Stimulated activated CD4-positive, alpha-beta T cell treated with anti-CD3 and anti-CD28 coated beads, Interleukin-12 subunit alpha, Interleukin-12 subunit beta, amount 100 ng/mL, for 4 hours (primary cell): ENCODE results near the gene RAB3GAP1.
"Not testable (repeated sequence)": the region's sequence is repeated elsewhere in the genome, so short reads cannot be mapped to it uniquely, and the experiment has no call there.

ENCODE experiments used
- DNase-seq: peaks from one replicate; pipeline ENCODE4 v3.0.0-alpha.2; 2020

Gene RAB3GAP1

DNA sequence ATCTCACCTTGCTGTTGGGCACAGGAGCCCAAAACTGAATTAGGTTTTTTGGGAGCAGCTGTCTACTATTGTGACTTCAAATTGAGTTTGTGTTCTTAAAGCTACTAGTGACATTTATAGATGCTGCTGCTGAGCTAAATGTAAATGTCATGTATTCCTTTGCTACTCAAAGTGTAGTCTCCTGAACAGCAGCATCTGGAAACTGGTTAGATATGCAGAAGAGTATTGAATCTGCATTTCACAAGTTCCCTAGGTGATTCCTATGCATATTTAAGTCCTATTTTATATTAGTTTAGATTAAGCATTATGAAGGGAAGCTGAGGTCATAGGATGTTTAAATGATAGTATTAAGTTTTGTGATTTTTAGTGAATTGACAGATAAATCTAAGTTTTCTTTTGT is 67.5 kb downstream of the RAB3GAP1 start:
- no peak for DNase-seq

DNA sequence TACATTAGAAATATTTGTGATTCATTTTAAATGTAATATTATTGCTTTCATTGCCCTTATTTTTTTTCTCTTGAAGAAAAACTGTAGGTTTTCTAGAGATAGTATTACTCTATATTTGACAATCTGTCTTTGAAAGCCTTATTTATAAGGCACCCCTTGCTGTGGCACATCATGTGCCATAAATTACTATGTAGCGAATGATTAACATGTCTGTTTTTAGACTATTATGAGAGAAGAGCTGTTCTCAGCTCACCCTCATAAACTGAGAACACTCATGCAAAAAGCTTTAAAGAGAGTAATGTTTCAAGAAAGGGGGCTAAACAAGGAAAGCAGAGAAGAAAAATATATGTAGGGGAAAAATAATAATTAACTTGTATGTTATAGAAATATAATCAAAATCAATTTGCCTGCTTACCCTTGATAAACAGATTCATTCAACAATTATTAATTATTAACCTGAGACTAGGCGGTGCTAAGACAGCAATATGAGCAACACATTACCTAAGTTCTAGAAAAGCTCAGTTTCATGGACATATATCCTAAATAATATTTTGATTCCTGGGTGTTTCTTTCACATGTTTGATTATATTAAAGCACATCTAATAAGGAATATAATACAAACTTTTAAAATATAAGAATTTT is 69.0 kb downstream of the RAB3GAP1 start:
- DNase-seq = no peak

DNA sequence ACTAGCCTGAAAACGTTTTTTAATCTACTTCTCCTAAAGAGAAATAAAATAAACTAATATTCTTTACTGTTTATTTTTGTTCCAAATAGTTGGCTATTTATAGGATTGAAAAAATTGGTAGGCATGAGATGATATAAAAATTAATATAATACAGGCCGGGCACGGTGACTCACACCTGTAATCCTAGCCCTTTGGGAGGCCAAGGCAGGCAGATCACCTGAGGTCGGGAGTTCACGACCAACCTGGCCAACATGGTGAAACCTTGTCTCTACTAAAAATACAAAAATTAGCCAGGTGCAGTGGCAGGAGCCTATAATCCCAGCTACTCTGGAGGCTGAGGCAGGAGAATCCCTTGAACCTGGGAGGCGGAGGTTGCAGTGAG is 69.6 kb downstream of the RAB3GAP1 start:
- DNase-seq = not testable (repeated sequence)

DNA sequence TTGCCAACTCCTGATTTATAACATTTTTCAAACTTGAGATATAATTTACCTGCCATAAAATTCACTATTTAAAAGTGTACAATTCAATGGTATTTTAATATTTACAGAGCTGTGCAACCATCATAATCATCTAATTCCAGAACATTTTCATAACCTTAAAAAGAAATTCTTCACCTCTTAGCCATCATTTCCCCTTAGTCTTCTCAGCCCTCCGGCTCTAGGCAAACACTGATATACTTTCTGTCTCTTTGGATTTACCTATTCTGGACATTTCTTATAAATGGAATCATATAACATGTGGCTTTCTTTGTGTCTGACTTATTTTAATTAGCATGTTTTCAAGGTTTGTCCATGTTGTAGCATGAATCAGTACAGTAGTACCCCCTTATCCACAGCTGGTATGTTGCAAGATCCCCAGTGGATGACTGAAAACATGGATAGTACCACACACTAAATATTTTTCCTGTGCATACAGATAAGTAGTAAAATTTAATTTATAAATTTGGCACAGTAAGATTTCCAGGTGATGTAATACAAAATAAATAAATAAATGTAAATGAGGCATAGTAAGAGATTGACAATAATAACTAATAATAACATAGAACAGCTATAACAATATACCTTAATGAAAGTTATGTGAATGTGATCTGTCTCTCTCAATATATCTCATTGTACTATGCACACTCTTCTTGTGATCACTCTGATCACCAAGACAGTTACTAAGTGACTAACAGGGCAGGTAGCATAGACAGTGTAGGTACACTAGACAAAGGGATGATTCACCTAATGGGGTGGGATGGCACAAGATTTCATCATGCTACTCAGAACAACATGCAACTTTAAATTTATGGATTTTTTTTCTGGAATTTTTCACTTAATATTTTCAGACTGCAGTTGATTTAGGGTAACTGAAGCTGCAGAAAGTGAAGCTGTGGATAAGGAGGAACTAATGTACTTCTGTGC is 73.1 kb downstream of the RAB3GAP1 start:
- no peak for DNase-seq

DNA sequence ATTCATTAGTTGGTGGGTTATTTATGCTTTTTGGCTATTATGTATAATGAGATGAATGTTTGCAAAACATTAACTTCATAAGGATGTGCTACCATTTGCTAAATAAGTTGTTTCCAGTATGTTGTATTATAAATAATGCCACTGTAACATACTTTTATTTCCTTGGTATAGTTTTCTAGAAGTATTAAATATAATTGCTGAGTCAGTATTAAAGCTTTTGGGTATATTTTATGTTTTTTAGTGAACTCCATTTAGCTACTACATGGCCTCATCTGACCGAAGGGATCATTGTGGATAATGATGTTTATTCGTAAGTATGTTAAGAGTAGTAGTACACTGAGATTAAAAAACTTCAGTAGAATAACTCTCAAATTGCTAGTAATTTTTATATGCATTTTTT is 73.8 kb downstream of the RAB3GAP1 start:
- DNase-seq = no peak

DNA sequence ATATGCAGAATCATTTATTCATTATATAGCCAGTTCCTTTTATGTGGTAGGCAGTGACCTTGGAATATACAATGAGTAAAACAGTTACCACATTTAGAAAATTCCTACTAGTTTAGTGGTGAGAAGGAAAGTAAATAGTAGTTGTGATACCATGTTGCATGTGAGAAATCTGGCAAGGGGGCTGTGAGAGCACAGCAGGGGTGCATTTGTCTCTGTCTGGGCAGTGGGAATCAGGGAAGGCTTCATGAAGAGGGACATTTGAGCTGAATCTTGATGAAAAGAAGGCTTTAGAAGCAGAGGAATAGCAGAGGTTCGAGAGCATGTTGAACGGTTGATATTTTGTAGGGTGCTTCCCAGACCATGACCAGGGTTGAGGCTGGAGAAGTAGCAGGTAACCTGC is 78.7 kb downstream of the RAB3GAP1 start:
- no peak for DNase-seq

DNA sequence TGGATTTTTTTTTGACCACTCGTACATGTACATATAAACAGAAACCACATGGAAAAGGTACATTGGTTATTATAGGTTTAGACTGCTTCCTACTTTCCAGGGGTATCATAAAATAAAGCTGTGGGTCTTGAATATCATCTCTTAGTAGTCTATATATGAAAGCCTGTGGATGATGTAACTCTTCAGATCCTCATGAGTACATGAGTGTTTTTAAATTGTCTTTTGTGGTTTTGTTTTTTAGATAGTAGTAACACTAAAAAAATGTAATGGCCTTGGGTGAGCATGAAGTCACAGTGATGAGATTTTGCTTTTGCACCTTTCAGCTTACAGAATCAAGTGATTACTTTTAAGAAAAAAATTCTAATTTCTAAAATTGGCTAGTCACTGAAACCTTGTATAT is 80.2 kb downstream of the RAB3GAP1 start:
- DNase-seq = no peak

DNA sequence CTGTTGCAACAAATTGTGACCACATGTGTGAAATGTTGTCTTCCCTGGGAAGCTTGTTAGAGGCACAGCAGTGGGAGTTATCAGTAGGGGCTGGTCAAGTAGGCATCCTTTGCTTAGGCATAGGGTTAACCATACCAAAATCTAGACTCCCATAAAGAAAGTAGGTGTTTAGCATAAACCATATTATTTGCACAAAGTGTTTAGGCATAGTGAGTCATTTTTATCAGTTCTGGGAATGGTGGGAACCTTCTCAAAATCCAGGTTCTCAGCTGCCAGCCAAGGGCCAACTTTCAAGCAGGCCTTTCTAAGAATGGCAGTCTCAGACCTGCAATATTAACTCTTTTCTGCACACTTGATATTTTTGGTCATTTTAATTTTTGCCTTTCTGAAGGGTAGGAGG is 88.5 kb downstream of the RAB3GAP1 start:
- DNase-seq = no peak

DNA sequence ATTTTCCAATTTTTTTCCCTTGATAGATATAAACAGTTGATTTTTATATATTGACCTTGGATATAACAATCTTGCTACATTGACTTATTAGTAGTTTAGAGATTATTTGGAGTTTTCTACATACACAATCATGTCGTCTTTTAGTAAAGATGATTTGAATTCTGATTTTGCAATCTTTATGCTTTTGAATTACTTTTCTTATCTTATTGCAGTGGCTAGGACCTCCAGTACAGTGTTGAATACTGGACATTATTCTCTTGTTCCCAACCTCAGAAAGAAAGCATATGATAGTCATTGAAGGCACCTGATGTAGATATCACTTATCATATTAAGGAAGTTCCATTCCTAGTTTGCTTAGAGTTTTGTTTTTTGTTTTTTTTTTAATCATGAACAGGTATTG is 90.2 kb downstream of the RAB3GAP1 start:
- no peak for DNase-seq

DNA sequence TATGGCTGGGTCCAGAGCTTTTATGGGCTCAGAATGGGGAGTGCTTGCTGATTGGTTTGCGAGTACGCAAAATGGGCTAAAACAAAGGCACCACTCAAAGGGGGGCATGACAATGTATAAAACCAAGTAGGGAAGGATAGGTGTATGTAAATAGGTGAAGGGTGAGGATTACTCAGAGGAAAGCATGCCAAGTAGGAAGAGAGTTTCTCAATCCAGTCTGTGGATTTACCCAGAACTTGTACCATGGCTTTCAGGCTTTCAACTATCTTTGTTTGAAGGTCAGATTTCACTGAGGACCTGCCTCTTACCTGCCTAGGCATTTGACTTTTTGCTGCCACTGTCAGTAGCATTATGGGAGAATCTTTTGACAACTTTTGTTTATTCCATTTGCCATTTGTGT is 92.3 kb downstream of the RAB3GAP1 start:
- DNase-seq = no peak

DNA sequence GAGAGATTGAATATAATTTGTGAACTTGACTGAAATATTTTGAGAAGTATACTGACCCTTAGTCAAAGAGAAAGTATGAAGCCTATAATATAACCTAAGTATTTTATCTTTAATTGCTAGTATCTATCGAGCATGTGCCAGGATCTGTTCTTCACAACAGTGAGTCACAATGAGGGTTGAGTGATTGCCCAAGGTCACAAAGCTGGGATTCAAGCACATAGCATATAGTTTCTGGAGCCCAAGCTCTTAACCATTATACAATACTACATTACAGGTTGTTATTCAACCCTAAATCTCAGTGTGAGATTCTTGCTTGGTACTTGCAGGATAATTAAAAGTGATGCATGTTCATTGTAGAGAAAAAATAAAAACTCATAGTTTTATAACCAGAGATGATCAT is 97.2 kb downstream of the RAB3GAP1 start:
- DNase-seq = no peak

DNA sequence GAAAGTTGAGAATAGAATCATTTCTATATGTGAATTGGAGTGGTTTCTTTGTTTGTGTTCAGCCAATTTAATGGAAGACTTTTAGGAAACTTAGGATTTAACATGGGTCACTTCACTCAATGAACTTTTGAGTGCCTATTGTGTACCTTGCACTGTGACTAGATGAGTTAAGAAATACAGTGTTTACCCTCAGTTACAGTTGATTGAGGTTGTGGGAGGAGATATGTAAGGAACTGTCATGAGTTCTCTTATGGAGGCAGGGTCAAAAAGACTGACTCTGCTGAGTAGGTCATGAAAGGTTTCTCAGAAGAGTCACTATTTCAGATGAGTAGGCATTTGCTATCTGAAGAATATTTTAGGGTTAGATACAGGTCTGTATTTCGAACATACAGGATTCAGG is 98.6 kb downstream of the RAB3GAP1 start:
- no peak for DNase-seq

DNA sequence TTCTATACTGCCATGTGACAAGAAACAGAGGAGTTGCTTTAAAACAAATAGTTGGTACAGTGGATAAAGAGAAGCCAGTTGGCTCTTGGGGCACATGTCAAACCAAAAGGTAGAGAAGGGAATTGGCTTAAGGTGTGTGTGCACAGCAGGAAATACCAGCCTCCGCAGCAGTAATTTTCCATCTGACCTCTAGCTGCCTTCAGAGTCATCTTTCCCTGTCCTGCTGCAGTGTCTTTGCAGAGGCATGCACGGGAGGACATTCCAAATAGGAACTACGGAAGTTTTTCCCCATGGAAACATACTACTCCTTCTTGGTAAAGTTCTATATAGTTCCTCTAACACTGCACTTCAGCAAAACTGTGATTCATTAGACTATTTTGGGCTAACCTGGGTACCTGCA is 99.5 kb downstream of the RAB3GAP1 start:
- DNase-seq = no peak

DNA sequence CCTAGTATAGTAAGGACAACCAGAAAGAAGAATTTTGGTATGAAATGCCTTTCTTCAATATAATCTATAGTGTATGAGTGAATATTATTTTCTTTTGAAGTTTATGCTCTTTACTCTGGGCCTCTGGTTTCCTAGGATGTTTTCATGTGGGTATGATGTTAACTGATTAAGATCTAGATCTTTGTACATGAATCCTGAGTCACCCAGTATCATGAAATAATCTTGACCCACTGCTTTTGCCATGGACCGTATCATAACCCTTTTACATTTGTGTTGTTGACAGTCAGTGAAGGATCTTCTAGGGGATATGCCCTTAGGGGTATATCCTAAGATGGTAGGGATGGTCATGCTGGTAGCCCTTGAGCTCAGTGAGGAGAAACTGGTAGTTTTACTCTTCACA is 100.3 kb downstream of the RAB3GAP1 start:
- no peak for DNase-seq

DNA sequence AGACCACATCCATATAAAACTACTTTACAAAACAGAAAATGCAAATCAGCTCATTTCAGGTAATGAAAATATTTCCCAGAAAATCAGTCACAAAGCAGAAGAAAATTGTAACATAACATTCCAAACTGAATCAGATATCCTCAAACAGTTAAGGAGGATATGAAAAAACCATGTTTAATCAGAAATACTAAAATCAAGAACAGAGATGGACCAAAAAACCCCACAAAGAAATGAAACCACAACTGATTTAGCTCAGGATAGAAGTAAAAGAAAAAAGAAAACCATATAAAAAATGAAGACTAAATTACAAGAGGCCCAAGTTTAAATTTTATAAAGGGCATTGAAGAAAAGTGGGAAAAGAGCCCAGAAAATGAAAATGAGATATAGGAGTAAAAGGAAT is 102.9 kb downstream of the RAB3GAP1 start:
- no peak for DNase-seq

DNA sequence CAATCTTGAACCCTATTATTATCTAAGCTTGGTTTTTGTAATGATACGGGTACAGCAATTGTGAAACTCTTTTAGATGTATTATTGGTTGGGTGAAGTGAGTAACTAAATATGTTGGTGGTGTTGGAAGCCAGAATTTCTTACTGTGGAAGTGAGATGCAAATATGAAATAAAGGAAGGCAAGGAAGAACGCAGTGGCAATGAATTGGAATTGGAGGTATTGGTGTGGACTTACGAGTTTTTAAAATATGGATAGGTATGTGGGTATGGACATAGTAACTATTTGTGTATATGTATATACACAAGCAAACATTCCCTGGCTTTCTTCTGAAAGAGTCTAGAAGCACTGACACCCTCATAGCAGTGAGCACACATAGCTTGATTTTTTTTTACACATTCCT is 105.8 kb downstream of the RAB3GAP1 start:
- DNase-seq = no peak

DNA sequence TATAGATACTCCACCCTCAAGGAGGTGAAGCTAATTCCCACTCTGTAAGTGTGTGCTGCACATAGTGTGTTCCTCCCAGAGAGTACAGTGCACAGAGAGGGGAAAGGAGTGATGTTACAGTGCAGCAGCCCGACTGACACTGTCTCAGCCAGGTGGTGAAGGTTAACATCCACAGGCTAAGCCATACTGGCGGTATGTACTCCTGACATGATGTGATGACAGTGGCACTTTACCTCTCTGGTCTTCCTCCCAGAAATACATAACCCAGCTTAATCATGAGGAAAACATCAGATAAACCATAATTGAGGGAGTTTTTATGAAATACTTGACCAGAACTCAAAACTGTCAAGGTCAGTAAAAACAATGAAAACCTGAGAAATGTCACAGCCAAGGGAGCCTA is 107.1 kb downstream of the RAB3GAP1 start:
- no peak for DNase-seq

DNA sequence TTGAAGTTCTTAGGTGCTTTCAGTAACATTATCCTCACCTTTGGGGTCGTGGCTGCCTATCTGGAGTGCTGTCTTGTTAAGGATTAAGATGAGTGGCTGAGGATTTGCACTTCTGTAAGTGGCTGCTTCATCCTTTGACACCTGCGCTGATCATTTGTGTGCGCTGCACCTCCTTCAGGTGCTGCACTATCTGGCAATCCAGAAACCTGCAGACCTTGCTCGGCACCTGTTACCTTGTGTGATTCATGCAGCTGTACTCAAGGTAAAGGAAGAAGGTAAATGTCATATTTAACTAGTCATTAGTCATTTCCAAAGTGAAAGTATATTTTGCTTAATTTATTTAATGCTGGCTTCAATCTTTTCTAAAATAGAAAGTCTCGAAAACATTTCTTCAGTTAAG is 110.3 kb downstream of the RAB3GAP1 start:
- no peak for DNase-seq

DNA sequence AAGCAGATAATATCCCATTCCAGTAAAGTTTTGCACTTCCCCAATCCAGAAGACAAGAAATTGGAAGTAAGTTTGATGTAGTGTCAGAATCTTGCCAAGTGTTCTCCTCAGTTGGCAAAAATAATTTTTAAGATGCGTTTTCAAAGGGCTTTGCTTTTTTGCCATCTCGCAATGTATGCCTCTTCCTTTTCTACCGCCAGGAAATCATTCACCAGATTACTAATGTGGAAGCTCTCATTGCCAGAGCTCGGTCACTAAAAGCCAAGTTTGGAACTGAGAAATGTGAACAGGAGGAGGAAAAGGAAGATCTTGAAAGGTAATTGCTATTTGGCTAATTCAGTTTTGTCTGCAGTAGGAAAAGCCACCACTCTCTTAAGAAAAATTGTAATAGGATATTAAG is 110.7 kb downstream of the RAB3GAP1 start:
- no peak for DNase-seq

DNA sequence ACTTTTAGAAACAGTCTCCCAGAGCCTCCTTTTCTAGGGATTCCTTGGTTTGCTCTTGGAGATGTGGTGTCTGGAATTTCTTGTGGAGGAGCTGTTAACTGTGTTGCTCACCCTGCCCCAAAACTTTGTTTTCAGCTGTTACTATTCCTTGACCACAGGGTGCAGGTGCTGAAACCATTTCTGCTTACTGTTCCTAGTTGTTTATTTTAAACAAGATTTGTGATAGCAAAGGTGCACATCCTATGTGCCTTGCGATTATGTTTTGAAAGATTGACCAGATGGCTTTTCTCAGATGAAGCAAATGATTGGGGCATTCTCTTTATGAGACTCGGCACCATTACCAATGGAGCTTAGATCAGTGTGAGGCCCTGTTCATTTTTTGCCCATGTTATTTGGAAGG is 111.2 kb downstream of the RAB3GAP1 start:
- DNase-seq = no peak

DNA sequence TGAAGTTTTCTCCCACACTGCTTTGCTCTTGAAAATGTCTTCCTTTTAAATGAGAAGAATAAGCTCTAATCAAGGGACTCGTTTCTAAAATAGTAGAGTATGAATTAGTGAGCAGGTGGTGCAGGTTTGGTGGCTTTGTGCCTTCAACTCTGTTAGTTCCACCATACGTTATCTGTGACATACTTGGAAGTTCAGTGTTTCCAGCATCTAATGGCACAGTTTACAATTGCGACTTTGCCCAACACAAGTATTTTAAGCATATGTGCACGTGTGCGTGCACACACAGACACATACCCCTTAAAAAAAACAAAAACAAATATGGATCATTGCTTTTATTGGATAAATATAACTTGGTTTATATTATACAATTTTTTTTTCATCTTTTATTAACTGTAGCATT is 111.8 kb downstream of the RAB3GAP1 start:
- DNase-seq = no peak

DNA sequence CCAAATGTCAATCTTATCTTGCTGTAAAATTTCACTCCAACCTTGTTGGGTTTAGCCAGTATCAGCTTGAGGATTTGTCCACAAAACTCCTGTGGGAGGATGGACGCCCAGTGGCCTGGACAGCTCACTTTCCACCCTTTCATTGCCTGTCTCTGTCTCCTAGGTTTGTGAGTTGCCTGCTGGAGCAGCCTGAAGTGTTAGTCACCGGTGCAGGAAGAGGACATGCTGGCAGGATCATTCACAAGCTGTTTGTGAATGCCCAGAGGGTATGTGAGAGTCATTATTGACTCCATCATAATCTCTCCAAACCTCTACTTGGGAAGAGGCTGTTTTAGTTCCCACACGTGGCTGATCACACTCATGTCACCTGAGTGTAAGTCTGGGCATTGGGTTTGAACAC is 112.3 kb downstream of the RAB3GAP1 start:
- DNase-seq = no peak

DNA sequence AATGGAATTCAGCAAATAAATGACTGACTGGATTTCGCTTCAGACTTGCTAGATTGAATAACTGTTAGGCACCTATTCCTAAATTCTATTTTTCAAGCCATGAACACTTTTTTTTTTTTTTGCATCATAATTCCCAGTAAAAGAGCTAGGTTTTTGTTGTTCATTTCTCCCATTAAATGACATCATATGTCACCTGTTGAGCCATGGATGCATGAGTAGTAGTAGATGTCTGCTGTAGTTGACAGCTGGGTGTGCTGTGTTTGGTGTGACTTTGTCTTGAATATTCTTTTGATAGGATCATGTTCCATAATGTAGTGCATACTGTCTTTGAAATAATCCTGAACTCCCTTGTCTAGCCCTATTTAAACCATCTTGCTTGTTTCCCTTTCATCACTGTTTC is 115.2 kb downstream of the RAB3GAP1 start:
- no peak for DNase-seq

DNA sequence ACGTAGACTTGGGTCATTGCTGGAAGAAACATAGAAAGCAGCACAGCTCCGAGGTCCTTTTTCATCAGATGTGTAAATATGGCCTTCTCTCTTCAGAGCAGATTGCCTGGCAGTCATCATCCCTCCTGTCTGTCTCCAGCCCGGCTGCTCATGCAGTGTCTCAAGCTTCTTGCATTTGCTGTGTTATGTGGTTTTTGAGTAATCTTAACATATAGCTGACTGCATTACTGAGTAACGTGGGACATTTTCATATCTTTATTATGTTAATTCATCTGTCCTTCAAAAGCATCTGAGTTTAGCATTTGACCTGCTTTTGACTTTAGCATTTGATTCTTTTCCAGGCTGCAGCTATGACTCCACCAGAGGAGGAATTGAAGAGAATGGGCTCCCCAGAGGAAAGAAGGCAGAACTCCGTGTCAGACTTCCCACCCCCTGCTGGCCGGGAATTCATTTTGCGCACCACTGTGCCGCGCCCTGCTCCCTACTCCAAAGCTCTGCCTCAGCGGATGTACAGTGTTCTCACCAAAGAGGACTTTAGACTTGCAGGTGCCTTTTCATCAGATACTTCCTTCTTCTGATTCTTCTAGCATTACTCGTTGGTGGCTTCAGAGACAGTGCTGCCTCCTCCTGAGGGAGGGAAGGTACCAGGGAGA is 116.2 kb downstream of the RAB3GAP1 start:
- no peak for DNase-seq
